Endothelial cell of umbilical vein (primary cell): ENCODE data around the gene CNN2. TPM values are rescaled to one million over a fixed set of nuclear protein-coding genes. Genes with fewer than 3 reads are reported as not detected.

Experiments
- BruUV-seq: library from RNA; stranded (reverse); fragments of 400-500 nt; replicated peaks from 2 replicates; lab custom pipeline; 2021; lab: Mats Ljungman, UMichigan
- CTCF ChIA-PET: fragments of 300-600, 350-600 bp; sonication (Branson Sonifier 250); formaldehyde crosslinking; loops from one replicate; lab custom pipeline; 2021; ENCODE audit warnings: antibody characterized with exemption, inconsistent platforms; lab: Charles Lee
- POLR2A ChIA-PET: fragments of 300-600, 350-600 bp; sonication (Branson Sonifier 250); formaldehyde crosslinking; loops from one replicate; lab custom pipeline; 2021; ENCODE audit warnings: antibody characterized with exemption, inconsistent platforms; lab: Charles Lee
- DNase-seq: peaks from one replicate; pipeline ENCODE4 v3.0.0-alpha.2; 2011; ENCODE audit warnings: low read depth, low spot score
- FAIRE-seq: peaks from 2 replicates; lab custom pipeline; 2011; peaks lifted over from hg19 to GRCh38; lab: Jason Lieb, UNC
- H2AFZ ChIP-seq: 2 replicates; pipeline ENCODE4 v1.6.0; 2012; ENCODE audit warnings: low read depth, low read length, control low read depth, inconsistent platforms
- H3K27ac ChIP-seq: 2 replicates; pipeline ENCODE4 v1.5.1; 2011; ENCODE audit warnings: low read depth, mild to moderate bottlenecking, control low read depth, low read length, moderate library complexity; ENCODE audit not compliant: insufficient read depth
- H3K27me3 ChIP-seq, 2 experiments: 2 replicates each; pipeline versions ENCODE4 v1.6.0 to v1.6.1; 2011; ENCODE audit warnings: low read length in 2 of 2, mixed read lengths in 1 of 2; ENCODE audit not compliant: control insufficient read depth in 2 of 2, insufficient read depth in 2 of 2
- H3K36me3 ChIP-seq, 2 experiments: 2 replicates in 1 of 2; 3 replicates in 1 of 2; pipeline ENCODE4 v1.5.1; 2011; ENCODE audit warnings: low read length in 2 of 2, mild to moderate bottlenecking in 1 of 2, moderate library complexity in 1 of 2; ENCODE audit not compliant: control insufficient read depth in 2 of 2, insufficient read depth in 2 of 2; ENCODE audit errors: extremely low read depth in 1 of 2
- H3K4me1 ChIP-seq: 3 replicates; pipeline ENCODE4 v1.5.1; 2011; ENCODE audit warnings: mild to moderate bottlenecking, low read length; ENCODE audit not compliant: control insufficient read depth, insufficient read depth; ENCODE audit errors: extremely low read depth
- H3K4me2 ChIP-seq: 2 replicates; pipeline ENCODE4 v1.6.1; 2011; ENCODE audit warnings: low read length, control low read depth, mixed read lengths; ENCODE audit not compliant: insufficient read depth
- H3K4me3 ChIP-seq, 3 experiments: fragments of 200-600 bp in 1 of 3; sonication (generic), shearing (Covaris generic) in 1 of 3; replicated peaks in 1 of 3; 2 replicates each; pipeline ENCODE4 v1.5.1; 2011 to 2016; ENCODE audit warnings: control low read depth in 3 of 3, low read length in 3 of 3, mild to moderate bottlenecking in 2 of 3, inconsistent platforms in 1 of 3, low read depth in 1 of 3, moderate library complexity in 1 of 3; ENCODE audit not compliant: insufficient read depth in 1 of 3
- H3K79me2 ChIP-seq: 2 replicates; pipeline ENCODE4 v1.6.0; 2012; ENCODE audit warnings: low read length, inconsistent platforms; ENCODE audit not compliant: control insufficient read depth, insufficient read depth
- H3K9ac ChIP-seq: replicated peaks from 2 replicates; pipeline ENCODE3; 2011; ENCODE audit warnings: low read length, control low read depth; ENCODE audit not compliant: insufficient read depth; ENCODE audit errors: extremely low read depth
- H3K9me1 ChIP-seq: replicated peaks from 3 replicates; pipeline ENCODE4 v1.6.0; 2011; ENCODE audit warnings: mild to moderate bottlenecking, low read length; ENCODE audit not compliant: control insufficient read depth, insufficient read depth; ENCODE audit errors: extremely low read depth
- H3K9me3 ChIP-seq: replicated peaks from 2 replicates; pipeline ENCODE4 v1.5.1; 2012; ENCODE audit warnings: low read length, inconsistent platforms; ENCODE audit not compliant: control insufficient read depth, insufficient read depth
- H4K20me1 ChIP-seq: replicated peaks from 2 replicates; pipeline ENCODE3; 2011; ENCODE audit warnings: mild to moderate bottlenecking, low read length; ENCODE audit not compliant: control insufficient read depth, insufficient read depth; ENCODE audit errors: extremely low read depth
- EZH2 ChIP-seq: IDR thresholded peaks from 2 replicates; pipeline ENCODE4 v1.6.1; 2012; ENCODE audit warnings: borderline replicate concordance, low read depth, mild to moderate bottlenecking, moderate library complexity, low read length, inconsistent platforms; ENCODE audit not compliant: severe bottlenecking
- FOS ChIP-seq: IDR thresholded peaks from 2 replicates; pipeline ENCODE4 v1.6.1; 2011; ENCODE audit warnings: mild to moderate bottlenecking, low read length, moderate library complexity, borderline replicate concordance; ENCODE audit not compliant: insufficient read depth
- GATA2 ChIP-seq: IDR thresholded peaks from 2 replicates; pipeline ENCODE4 v1.7.0; 2011; ENCODE audit warnings: low read depth, mild to moderate bottlenecking, moderate library complexity, mixed read lengths, low read length; ENCODE audit not compliant: insufficient read length, insufficient read depth
- JUN ChIP-seq: IDR thresholded peaks from 2 replicates; pipeline ENCODE4 v1.6.1; 2011; ENCODE audit warnings: borderline replicate concordance, low read depth; ENCODE audit not compliant: insufficient read length, insufficient read depth
- MYC ChIP-seq: IDR thresholded peaks from one replicate; pipeline ENCODE4 v1.6.1; 2011; ENCODE audit warnings: mild to moderate bottlenecking, low read depth, low read length
- POLR2A ChIP-seq: IDR thresholded peaks from 2 replicates; pipeline ENCODE4 v1.6.1; 2012; ENCODE audit warnings: low read depth, mild to moderate bottlenecking, control low read depth, low read length
- POLR2AphosphoS5 ChIP-seq: IDR thresholded peaks from 2 replicates; pipeline ENCODE4 v1.6.1; 2012; ENCODE audit warnings: low read depth, mild to moderate bottlenecking, control low read depth, low read length, moderate library complexity; ENCODE audit not compliant: insufficient read depth
- dilution Hi-C: fragments of 300-500 bp; cut with MboI; formaldehyde crosslinking; loops from one replicate; pipeline ENCODE4 v1.15.0; 2019; ENCODE audit warnings: low sequenced_read_pairs; ENCODE audit not compliant: extremely low pct_ligation_motif_present
- intact Hi-C: fragments of 100-400 bp; cut with micrococcal nuclease; formaldehyde crosslinking; loops from one replicate; pipeline ENCODE4 v1.10.0; 2022
- polyA plus RNA-seq, 4 experiments: library from polyadenylated mRNA; depleted of rRNA in 3 of 4; stranded (reverse) in 3 of 4; unstranded in 1 of 4; fragments of >200 nt; gene quantifications; 2 replicates each; pipeline versions ENCODE4 v1.2.1 to v1.2.3, GENCODE V29; 2011 to 2012; ENCODE audit warnings: missing spikeins in 1 of 4
- total RNA-seq: library from RNA; stranded (reverse); gene quantifications from 2 replicates; pipeline ENCODE4 v1.2.3, GENCODE V29; 2021
- TF ChIP-seq, protein P1 (sequence below): IDR thresholded peaks from 2 replicates; pipeline ENCODE4 v1.6.1; 2011; ENCODE audit not compliant: insufficient read depth, insufficient read length

CNN2 gene
- total and polyA plus RNA-seq, 2 donors (not counting 3 experiments of a cell fraction or from before 2014, with no cell fraction given): 207 to 286 TPM

- H3K79me2 ChIP-seq: no peaks in the 10 kb centered on the region
- TF ChIP-seq JUN: no peak
- no peak for TF ChIP-seq EZH2
- TF ChIP-seq POLR2A: peak; percentile 18
- no peak for TF ChIP-seq POLR2AphosphoS5
- no peaks in the 10 kb centered on the region for H3K4me1 ChIP-seq
- dilution Hi-C loops: no loop called here
- no peak overlapping the region for H3K9ac ChIP-seq
- H3K27ac ChIP-seq: no peak overlapping the region
- ChIA-PET CTCF (interaction anchor here (1.2 to 3.7 kb wide), 3 partner anchors 10 to 30 kb away, joined by 3 to 14 read pairs (median 7); no protein-coding TSS in a partner anchor), POLR2A (interaction anchor here (0.8 to 1.0 kb wide), 2 partner anchors 21 to 55 kb away, joined by 3 to 5 read pairs; partner anchors contain the start of gene GPX4)
- H3K4me2 ChIP-seq: no peak overlapping the region
- H3K9me3 ChIP-seq: no peaks in the 10 kb centered on the region
- no peak for DNase-seq
- no peak overlapping the region for H3K4me3 ChIP-seq
- BruUV-seq: no TSS peak
- intact Hi-C loops: no loop called here
- H2AFZ ChIP-seq: no peak overlapping the region
- H3K9me1 ChIP-seq: no peaks in the 10 kb centered on the region
- no peaks in the 10 kb centered on the region for H4K20me1 ChIP-seq
- H3K27me3 ChIP-seq: no peaks in the 10 kb centered on the region
- no peak for FAIRE-seq
- peaks cover 3 to 5% of the 10 kb centered on the region in 2 experiments for H3K36me3 ChIP-seq
Measured at GRCh38 chr19:1082928-1083816, 56.8 kb downstream of the CNN2 start.

GRCh38 chr19:1084024-1084868, 57.8 kb downstream of the CNN2 start:
- H3K4me1 ChIP-seq: no peaks in the 10 kb centered on the region
- TF ChIP-seq JUN (no peak), MYC (no peak), FOS (no peak), POLR2A (no peak), POLR2AphosphoS5 (no peak), EZH2 (no peak), GATA2 (no peak)
- TF ChIP-seq, protein P1, sequence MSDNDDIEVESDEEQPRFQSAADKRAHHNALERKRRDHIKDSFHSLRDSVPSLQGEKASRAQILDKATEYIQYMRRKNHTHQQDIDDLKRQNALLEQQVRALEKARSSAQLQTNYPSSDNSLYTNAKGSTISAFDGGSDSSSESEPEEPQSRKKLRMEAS: no peak
- no peaks in the 10 kb centered on the region for H3K27me3 ChIP-seq
- H3K79me2 ChIP-seq: no peaks in the 10 kb centered on the region
- CTCF ChIA-PET: interaction anchor here (1.9 kb wide), 1 partner anchor 29 kb away, joined by 7 read pairs; no protein-coding TSS in a partner anchor
- no peaks in the 10 kb centered on the region for H4K20me1 ChIP-seq
- no peak overlapping the region for H3K4me3 ChIP-seq
- FAIRE-seq (no peak), DNase-seq (no peak)
- no peak overlapping the region for H3K27ac ChIP-seq
- BruUV-seq: no TSS peak
- H3K4me2 ChIP-seq: no peak overlapping the region
- intact Hi-C loops (no loop called here), dilution Hi-C loops (no loop called here)
- no peaks in the 10 kb centered on the region for H3K9me3 ChIP-seq
- peaks cover 9 to 12% of the 10 kb centered on the region in 2 experiments for H3K36me3 ChIP-seq
- no peak overlapping the region for H2AFZ ChIP-seq
- POLR2A ChIA-PET: interaction anchor here (0.6 kb wide), 1 partner anchor 382 kb away, joined by 3 read pairs; no protein-coding TSS in a partner anchor
- no peak overlapping the region for H3K9ac ChIP-seq
- H3K9me1 ChIP-seq: no peaks in the 10 kb centered on the region
